H9 (cell line): ENCODE results near the gene LDLRAP1. TPM values are rescaled to one million over a fixed set of nuclear protein-coding genes. Genes with fewer than 3 reads are reported as not detected.

Experiments
- DNase-seq: peaks from one replicate; pipeline ENCODE4 v3.0.0-alpha.2; 2017
- H2AFZ ChIP-seq: one replicate; pipeline ENCODE4 v1.6.1; 2013; ENCODE audit warnings: mild to moderate bottlenecking, low read length, control low read depth, moderate library complexity
- H2AK5ac ChIP-seq: 2 replicates; pipeline ENCODE4 v1.6.1; 2013; ENCODE audit warnings: low read length, control low read depth, mixed read lengths; ENCODE audit not compliant: insufficient read length
- H2BK120ac ChIP-seq: one replicate; pipeline ENCODE4 v1.6.1; 2013; ENCODE audit warnings: low read depth, mild to moderate bottlenecking, low read length, control low read depth, inconsistent platforms; ENCODE audit not compliant: poor library complexity, severe bottlenecking
- H2BK12ac ChIP-seq: 2 replicates; pipeline ENCODE4 v1.6.1; 2013; ENCODE audit warnings: low read length, control low read depth, mixed read lengths, low read depth; ENCODE audit not compliant: insufficient read length
- H2BK15ac ChIP-seq: 2 replicates; pipeline ENCODE4 v1.6.1; 2013; ENCODE audit warnings: low read depth, low read length, control low read depth
- H2BK20ac ChIP-seq: one replicate; pipeline ENCODE4 v1.6.1; 2013; ENCODE audit warnings: low read depth, mild to moderate bottlenecking, low read length, control low read depth, inconsistent platforms; ENCODE audit not compliant: poor library complexity, severe bottlenecking
- H2BK5ac ChIP-seq: 2 replicates; pipeline ENCODE4 v1.6.1; 2013; ENCODE audit warnings: low read length, control low read depth, mixed read lengths; ENCODE audit not compliant: insufficient read length
- H3K14ac ChIP-seq: 2 replicates; pipeline ENCODE4 v1.6.1; 2013; ENCODE audit warnings: low read length, control low read depth; ENCODE audit not compliant: insufficient read depth
- H3K18ac ChIP-seq: 2 replicates; pipeline ENCODE4 v1.6.1; 2013; ENCODE audit warnings: low read depth, mild to moderate bottlenecking, mixed read lengths, low read length, control low read depth; ENCODE audit not compliant: insufficient read length
- H3K23ac ChIP-seq: 2 replicates; pipeline ENCODE4 v1.6.1; 2013; ENCODE audit warnings: low read length, control low read depth, mixed read lengths, low read depth; ENCODE audit not compliant: insufficient read length
- H3K23me2 ChIP-seq: 2 replicates; pipeline ENCODE4 v1.6.1; 2013; ENCODE audit warnings: low read depth, mild to moderate bottlenecking, mixed read lengths, low read length, control low read depth; ENCODE audit not compliant: insufficient read length, poor library complexity, severe bottlenecking
- H3K27ac ChIP-seq: 2 replicates; pipeline ENCODE4 v1.5.1; 2013; ENCODE audit warnings: low read length, control low read depth, mixed read lengths, low read depth; ENCODE audit not compliant: insufficient read length
- H3K27me3 ChIP-seq: 2 replicates; pipeline ENCODE4 v1.6.1; 2013; ENCODE audit warnings: low read length, control low read depth, inconsistent platforms; ENCODE audit not compliant: insufficient read depth
- H3K4ac ChIP-seq: 2 replicates; pipeline ENCODE4 v1.6.1; 2013; ENCODE audit warnings: low read depth, mild to moderate bottlenecking, control low read depth, inconsistent platforms, low read length, moderate library complexity
- H3K4me1 ChIP-seq: 2 replicates; pipeline ENCODE4 v1.6.1; 2013; ENCODE audit warnings: low read length, control low read depth, inconsistent platforms; ENCODE audit not compliant: insufficient read depth
- H3K4me2 ChIP-seq: 2 replicates; pipeline ENCODE4 v1.6.1; 2013; ENCODE audit warnings: low read length, control low read depth, mixed read lengths; ENCODE audit not compliant: insufficient read length, insufficient read depth
- H3K56ac ChIP-seq: 2 replicates; pipeline ENCODE4 v1.6.1; 2013; ENCODE audit warnings: low read depth, mild to moderate bottlenecking, mixed read lengths, low read length, control low read depth; ENCODE audit not compliant: insufficient read length
- H3K79me1 ChIP-seq: 2 replicates; pipeline ENCODE4 v1.6.1; 2013; ENCODE audit warnings: low read depth, mild to moderate bottlenecking, moderate library complexity, low read length, control low read depth, inconsistent platforms; ENCODE audit not compliant: insufficient read depth, poor library complexity, severe bottlenecking
- H3K79me2 ChIP-seq: 2 replicates; pipeline ENCODE4 v1.6.1; 2013; ENCODE audit warnings: low read length, control low read depth, inconsistent platforms; ENCODE audit not compliant: insufficient read depth
- H3K9ac ChIP-seq: 2 replicates; pipeline ENCODE4 v1.6.1; 2013; ENCODE audit warnings: low read length, control low read depth, mixed read lengths; ENCODE audit not compliant: insufficient read length; ENCODE audit errors: extremely low read depth
- H3K9me3 ChIP-seq: one replicate; pipeline ENCODE4 v1.6.1; 2013; ENCODE audit warnings: low read depth, low read length, inconsistent platforms; ENCODE audit not compliant: control insufficient read depth
- H3T11ph ChIP-seq: one replicate; pipeline ENCODE4 v1.6.1; 2013; ENCODE audit warnings: mild to moderate bottlenecking, low read length, control low read depth, inconsistent platforms
- H4K20me1 ChIP-seq: one replicate; pipeline ENCODE4 v1.6.1; 2013; ENCODE audit not compliant: control insufficient read depth, insufficient read length, insufficient read depth
- H4K5ac ChIP-seq: 2 replicates; pipeline ENCODE4 v1.6.1; 2013; ENCODE audit warnings: low read depth, mild to moderate bottlenecking, mixed read lengths, low read length, control low read depth; ENCODE audit not compliant: insufficient read length
- H4K8ac ChIP-seq: replicated peaks from 2 replicates; pipeline ENCODE4 v1.6.1; 2013; ENCODE audit warnings: low read length, control low read depth, mixed read lengths, low read depth; ENCODE audit not compliant: insufficient read length
- H4K91ac ChIP-seq: 2 replicates; pipeline ENCODE4 v1.6.1; 2013; ENCODE audit warnings: low read depth, mild to moderate bottlenecking, moderate library complexity, mixed read lengths, low read length, control low read depth; ENCODE audit not compliant: insufficient read length
- H3K27ac Mint-ChIP-seq, 3 experiments: 2 replicates in 2 of 3; 3 replicates in 1 of 3; pipeline ENCODE4 v1.8.0; 2020 to 2021; ENCODE audit warnings: mixed read lengths in 3 of 3, mild to moderate bottlenecking in 1 of 3, moderate library complexity in 1 of 3
- H3K27me3 Mint-ChIP-seq: 2 replicates; pipeline ENCODE4 v1.8.0; 2021; ENCODE audit warnings: low read depth, mild to moderate bottlenecking, moderate library complexity, mixed read lengths
- H3K36me3 Mint-ChIP-seq, 3 experiments: 2 replicates in 2 of 3; 3 replicates in 1 of 3; pipeline ENCODE4 v1.8.0; 2020 to 2021; ENCODE audit warnings: low read depth in 3 of 3, mixed read lengths in 3 of 3; ENCODE audit not compliant: insufficient read depth in 1 of 3
- H3K4me1 Mint-ChIP-seq, 2 experiments: 2 replicates each; pipeline ENCODE4 v1.8.0; 2020; ENCODE audit warnings: mixed read lengths in 2 of 2
- H3K4me3 Mint-ChIP-seq, 2 experiments: 2 replicates in 1 of 2; 3 replicates in 1 of 2; pipeline ENCODE4 v1.8.0; 2020 to 2021; ENCODE audit warnings: mild to moderate bottlenecking in 2 of 2, mixed read lengths in 2 of 2, moderate library complexity in 1 of 2
- H3K9me3 Mint-ChIP-seq, 2 experiments: 2 replicates in 1 of 2; 3 replicates in 1 of 2; pipeline ENCODE4 v1.8.0; 2020; ENCODE audit warnings: mild to moderate bottlenecking in 2 of 2, mixed read lengths in 2 of 2, moderate library complexity in 1 of 2
- CTCF ChIP-seq: fragments of 200-600 bp; sonication (generic); conservative IDR thresholded peaks from 3 replicates; pipeline ENCODE4 v1.8.0; 2021; ENCODE audit warnings: antibody characterized with exemption, mild to moderate bottlenecking
- WGBS: extraction: QIAGEN DNeasy Blood & Tissue Kit; methylation state at CpG from one replicate; pipeline ENCODE4 v1.1.7; 2013; ENCODE audit warnings: missing lambda C conversion rate, low lambda C conversion rate, mixed read lengths; ENCODE audit not compliant: insufficient read length; ENCODE audit errors: extremely low coverage; 5-methylcytosine and 5-hydroxymethylcytosine counted together
- total RNA-seq: library from RNA; stranded (reverse); gene quantifications from 2 replicates; pipeline ENCODE4 v1.2.1, GENCODE V29; 2021

LDLRAP1 gene
- total RNA-seq, 1 experiment from 2014 or later: 15.7 TPM

GRCh38 chr1:25573591-25573930, 30.2 kb downstream of the LDLRAP1 start:
- no peak for TF ChIP-seq CTCF
- Histone ChIP-seq H4K5ac (no peak overlapping the region), H4K8ac (no peak overlapping the region), H3T11ph (no peak overlapping the region), H3K9ac (no peak overlapping the region), H3K56ac (no peak overlapping the region), H3K14ac (no peak overlapping the region), H3K4ac (no peak overlapping the region), H3K27me3 (no peaks in the 10 kb centered on the region), H2BK120ac (no peak overlapping the region), H4K20me1 (no peaks in the 10 kb centered on the region), H3K18ac (no peak overlapping the region), H3K27ac (no peak overlapping the region), H3K4me1 (no peaks in the 10 kb centered on the region; the same call in 1 of the 2 replicates), H3K9me3 (no peaks in the 10 kb centered on the region), H3K79me2 (no peaks in the 10 kb centered on the region), H2AK5ac (no peak overlapping the region), H3K4me2 (no peak overlapping the region), H2BK5ac (no peak overlapping the region), H3K23me2 (no peaks in the 10 kb centered on the region), H2BK12ac (no peak overlapping the region), H4K91ac (no peak overlapping the region), H2AFZ (no peak overlapping the region), H3K23ac (no peak overlapping the region), H3K79me1 (no peaks in the 10 kb centered on the region), H2BK20ac (no peak overlapping the region), H2BK15ac (no peak overlapping the region)
- WGBS: no CpG with 5 or more reads among the region's 9 CpGs
- no peak for DNase-seq
- Mint-ChIP-seq H3K4me1 (peaks cover 40 to 52% of the 10 kb centered on the region in 2 experiments), H3K36me3 (no peaks in the 10 kb centered on the region; a peak in 1 of 7 replicates), H3K9me3 (no peaks in the 10 kb centered on the region), H3K27me3 (peaks cover 1% of the 10 kb centered on the region), H3K27ac (no peak overlapping the region), H3K4me3 (no peak overlapping the region)
